Subcutaneous preadipocyte (primary cell): Measurements from ENCODE around the gene UBTFL1. TPM values are rescaled to one million over a fixed set of nuclear protein-coding genes. Genes with fewer than 3 reads are reported as not detected.

Source experiments
- small RNA-seq: library from RNA; depleted of rRNA; stranded (forward); fragments of <200 nt; gene quantifications from one replicate; pipeline ENCODE3, GENCODE V24; 2012
- total RNA-seq: library from RNA; depleted of rRNA; stranded (reverse); fragments of >200 nt; gene quantifications from 2 replicates; pipeline ENCODE4 v1.2.3, GENCODE V29; 2012

UBTFL1 gene
- not detected in 2 replicates for total RNA-seq

DNA sequence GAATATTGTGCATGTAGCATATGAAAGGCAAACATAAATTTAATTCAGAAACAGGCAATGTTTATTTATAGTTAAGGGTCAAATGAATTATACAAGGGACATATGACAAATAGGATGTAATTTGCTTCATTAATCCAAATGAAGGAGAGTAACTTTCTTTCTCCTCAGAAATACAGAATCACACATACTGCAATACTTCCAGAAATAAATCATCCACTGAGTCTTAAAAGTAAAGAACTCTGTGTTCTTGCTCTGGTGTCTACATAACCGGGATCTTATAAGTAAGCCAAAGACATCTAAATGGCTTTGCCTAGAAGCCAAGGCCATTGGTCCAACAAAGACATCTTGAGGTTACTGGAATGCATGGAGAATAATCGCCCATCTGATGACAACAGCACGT is at the start of gene UBTFL1:
UBTFL1 (plus strand) TSS at position 301 of the 400 bp plus-strand sequence; CDS start at position 301, 0 bp downstream.

DNA sequence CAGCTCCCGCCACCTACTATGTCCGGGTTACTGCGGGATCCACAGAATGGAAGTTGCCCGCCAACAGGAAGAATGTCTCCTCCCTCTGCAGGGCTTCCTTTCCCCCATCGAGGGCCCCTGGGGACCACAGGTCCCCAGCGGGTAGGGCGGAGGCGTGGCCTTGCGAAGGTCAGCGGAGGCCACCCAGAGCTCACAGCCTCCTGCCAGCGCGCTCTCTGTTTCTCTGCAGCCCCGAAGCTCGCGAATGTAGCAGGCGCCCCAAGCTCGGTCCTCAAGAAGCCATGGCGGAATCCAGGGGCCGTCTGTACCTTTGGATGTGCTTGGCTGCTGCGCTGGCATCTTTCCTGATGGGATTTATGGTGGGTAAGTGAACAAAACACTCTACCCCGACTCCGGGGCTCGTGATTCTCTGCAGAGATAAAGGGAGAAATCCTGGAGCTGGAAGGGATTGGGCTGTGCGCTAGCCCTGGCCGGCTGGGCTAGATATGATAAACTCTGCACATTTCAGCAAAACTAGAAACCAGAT is 48.8 kb downstream of the UBTFL1 start, which contains the start of gene NAALAD2:
NAALAD2 (plus strand) TSS at position 186 of the 526 bp plus-strand sequence; CDS start at position 282, 96 bp downstream.

Small RNA genes within 50 kb of the gene (small RNA-seq; reads per million reads assigned to genes)
- gene AP000827.1, result not detected
- gene RF00275, result not detected

Other genes starting within 250 kb of the UBTFL1 start
- gene TRIM64B, start 207.5 kb upstream of the UBTFL1 start, total RNA-seq, result not detected in 2 replicates
- gene TRIM49D1, start 163.7 kb upstream of the UBTFL1 start, total RNA-seq, result not detected in 2 replicates
- not detected in 2 replicates for gene TRIM49D2, start 161.9 kb upstream of the UBTFL1 start, total RNA-seq
- gene TRIM64, start 119.9 kb upstream of the UBTFL1 start, total RNA-seq, result not detected in 2 replicates
- gene TRIM49C, start 54.8 kb upstream of the UBTFL1 start, total RNA-seq, result not detected in 2 replicates
- gene NAALAD2, start 48.7 kb downstream of the UBTFL1 start, total RNA-seq, result 0.73 and 0.98 TPM in 2 replicates
- 19.5 and 33.6 TPM in 2 replicates for gene CHORDC1, start 137.1 kb downstream of the UBTFL1 start, total RNA-seq